ENCODE measurements around the gene SNRK. TPM values are rescaled to one million over a fixed set of nuclear protein-coding genes. Genes with fewer than 3 reads are reported as not detected.

The SNRK gene
- total RNA-seq, 1 donor, result 17.3 TPM

GRCh38 chr3:43388175-43388574, 101.8 kb downstream of the SNRK start:
- no peak for DNase-seq (ENCODE audit: low read depth)
- TF ChIP-seq, protein P1, sequence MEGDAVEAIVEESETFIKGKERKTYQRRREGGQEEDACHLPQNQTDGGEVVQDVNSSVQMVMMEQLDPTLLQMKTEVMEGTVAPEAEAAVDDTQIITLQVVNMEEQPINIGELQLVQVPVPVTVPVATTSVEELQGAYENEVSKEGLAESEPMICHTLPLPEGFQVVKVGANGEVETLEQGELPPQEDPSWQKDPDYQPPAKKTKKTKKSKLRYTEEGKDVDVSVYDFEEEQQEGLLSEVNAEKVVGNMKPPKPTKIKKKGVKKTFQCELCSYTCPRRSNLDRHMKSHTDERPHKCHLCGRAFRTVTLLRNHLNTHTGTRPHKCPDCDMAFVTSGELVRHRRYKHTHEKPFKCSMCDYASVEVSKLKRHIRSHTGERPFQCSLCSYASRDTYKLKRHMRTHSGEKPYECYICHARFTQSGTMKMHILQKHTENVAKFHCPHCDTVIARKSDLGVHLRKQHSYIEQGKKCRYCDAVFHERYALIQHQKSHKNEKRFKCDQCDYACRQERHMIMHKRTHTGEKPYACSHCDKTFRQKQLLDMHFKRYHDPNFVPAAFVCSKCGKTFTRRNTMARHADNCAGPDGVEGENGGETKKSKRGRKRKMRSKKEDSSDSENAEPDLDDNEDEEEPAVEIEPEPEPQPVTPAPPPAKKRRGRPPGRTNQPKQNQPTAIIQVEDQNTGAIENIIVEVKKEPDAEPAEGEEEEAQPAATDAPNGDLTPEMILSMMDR (IDR thresholded peaks at IDR 0.05; ENCODE audit: insufficient read depth, low read length), result no peak

DNA sequence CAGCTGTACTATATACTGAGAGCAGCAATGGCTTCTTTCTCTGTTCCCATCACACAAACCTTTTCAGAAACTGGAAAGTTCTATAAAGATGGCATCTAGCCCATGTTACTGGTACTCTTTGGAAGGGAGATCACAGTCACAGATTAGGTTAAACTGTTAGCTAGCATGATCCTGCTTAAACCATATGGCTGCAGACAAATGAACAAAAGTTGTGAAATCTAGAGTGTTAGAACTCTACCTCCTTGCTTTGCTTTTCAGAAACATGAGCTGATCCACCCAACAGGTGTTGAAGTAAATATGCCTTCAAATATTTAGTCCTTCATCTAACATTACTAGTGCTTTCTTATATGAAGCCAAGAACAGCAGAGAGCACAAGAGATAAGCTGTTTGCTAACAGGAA, 102.6 kb downstream of the SNRK start:
- no peak overlapping the region for H3K4me3 ChIP-seq (ENCODE audit: low read depth, low read length)
- peak; percentile 20 for DNase-seq (ENCODE audit: low read depth)
- TF ChIP-seq, protein P1 (IDR thresholded peaks at IDR 0.05; ENCODE audit: insufficient read depth, low read length), result no peak

More at GRCh38 chr3:43388175-43388574, 101.8 kb downstream of the SNRK start:
- H3K4me3 ChIP-seq (ENCODE audit: low read depth, low read length), result no peak overlapping the region

DNA sequence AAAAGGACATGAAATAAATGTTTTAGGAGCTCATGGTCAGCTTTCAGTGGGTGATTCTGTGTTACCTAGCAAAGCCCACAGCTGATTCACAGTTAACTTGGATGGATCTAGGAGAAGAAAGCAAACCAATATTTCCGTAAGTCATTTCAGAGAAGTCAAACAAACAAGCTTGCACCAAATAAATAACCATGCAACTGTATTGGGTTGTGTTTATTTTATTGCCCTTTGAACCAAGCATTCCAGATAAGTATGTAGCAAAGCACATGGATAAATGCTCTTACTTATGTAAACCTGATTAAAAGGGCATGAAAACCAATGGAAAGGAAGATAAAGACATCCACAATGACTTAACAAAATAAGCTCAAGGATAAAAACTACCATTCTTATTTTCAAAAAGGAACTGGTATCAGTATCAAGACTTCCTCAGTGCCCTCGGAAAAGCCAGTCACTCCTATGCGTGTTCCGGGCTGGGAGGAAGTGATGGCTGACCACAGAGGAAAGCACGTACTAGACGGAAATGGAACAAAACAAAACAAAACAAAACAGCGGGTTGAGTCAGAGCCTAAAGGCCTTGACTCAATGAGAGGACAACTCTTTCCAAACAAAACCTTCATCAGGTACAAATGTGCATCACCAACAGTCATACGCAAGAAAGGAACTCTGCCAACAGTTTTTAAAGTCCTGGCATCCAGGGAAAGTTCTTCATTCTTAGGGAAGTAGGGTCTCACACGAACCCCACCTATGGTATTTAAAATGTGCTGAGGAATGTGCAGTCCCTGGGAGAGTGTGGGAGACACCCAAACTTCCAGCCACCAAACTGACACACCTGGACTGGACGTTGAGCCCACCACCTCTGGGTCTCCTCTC, 103.3 kb downstream of the SNRK start:
- no peak overlapping the region for H3K4me3 ChIP-seq (ENCODE audit: low read depth, low read length)
- DNase-seq (ENCODE audit: low read depth), result peak; percentile 69
- TF ChIP-seq, protein P1 (IDR thresholded peaks at IDR 0.05; ENCODE audit: insufficient read depth, low read length), result no peak

DNA sequence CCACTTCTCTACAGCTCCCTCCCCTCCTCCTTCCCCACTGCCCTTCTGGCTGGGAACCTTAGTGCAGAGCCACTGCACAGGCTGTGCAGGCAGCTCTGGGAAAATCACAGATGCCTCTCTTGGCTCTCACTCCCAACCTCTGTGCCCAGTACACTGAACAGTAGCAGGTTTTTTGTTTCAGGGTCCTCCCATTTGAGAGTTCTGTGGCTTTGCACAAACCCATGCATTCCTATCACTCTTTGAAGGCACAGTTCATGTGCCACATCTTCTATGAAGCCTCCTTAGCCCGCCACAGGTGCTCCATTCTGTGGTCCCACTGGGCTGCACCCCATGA, 103.9 kb downstream of the SNRK start:
- H3K4me3 ChIP-seq (ENCODE audit: low read depth, low read length), result no peak overlapping the region
- DNase-seq (ENCODE audit: low read depth), result peak; percentile 28
- TF ChIP-seq, protein P1 (IDR thresholded peaks at IDR 0.05; ENCODE audit: insufficient read depth, low read length), result no peak

- H3K4me3 ChIP-seq (ENCODE audit: low read depth, low read length), result no peak overlapping the region
- no peak for DNase-seq (ENCODE audit: low read depth)
- TF ChIP-seq, protein P1 (IDR thresholded peaks at IDR 0.05; ENCODE audit: insufficient read depth, low read length), result no peak
Observed at GRCh38 chr3:43391621-43392020, 105.3 kb downstream of the SNRK start.

DNA sequence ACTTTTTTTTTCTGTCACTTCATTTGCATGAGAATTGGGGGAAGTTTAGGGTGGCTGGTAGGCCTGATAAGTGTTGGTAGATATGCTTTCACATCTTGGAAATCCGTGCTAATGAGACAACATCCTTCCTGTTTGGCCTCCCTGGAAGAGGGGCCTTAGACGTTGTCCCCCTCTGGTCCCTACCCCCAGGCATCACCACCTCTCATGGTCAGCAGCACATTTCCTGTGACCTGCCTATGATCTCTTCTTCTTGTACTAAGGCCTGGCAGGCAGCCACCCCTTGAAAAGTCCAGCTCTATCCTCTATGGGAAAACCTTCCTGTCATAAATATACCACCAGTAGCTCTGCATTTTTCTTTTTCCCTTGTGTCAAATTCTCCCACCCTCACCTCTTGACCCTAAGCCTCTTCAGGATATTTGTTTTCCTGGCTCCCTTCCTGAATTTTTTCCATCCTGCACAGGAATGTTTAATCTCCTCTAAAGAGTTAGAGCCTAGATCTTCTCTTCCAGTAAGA, 107.8 kb downstream of the SNRK start:
- TF ChIP-seq, protein P1 (IDR thresholded peaks at IDR 0.05; ENCODE audit: insufficient read depth, low read length), result no peak
- DNase-seq (ENCODE audit: low read depth), result peak; percentile 44
- no peak overlapping the region for H3K4me3 ChIP-seq (ENCODE audit: low read depth, low read length)
